A549 (cell line): Measurements from ENCODE around the gene STIM2. TPM values are rescaled to one million over a fixed set of nuclear protein-coding genes. Genes with fewer than 3 reads are reported as not detected.

ENCODE experiments used
- ATAC-seq, 2 experiments: fragments of 200-7000 bp in 1 of 2; fragments of >200 bp in 1 of 2; cut with Nextera tagmentation in 1 of 2; cut with Tn5 transposase in 1 of 2; 3 replicates each; pipeline versions ENCODE4 v1.8.0 to v1.9.1; 2018 to 2020; ENCODE audit warnings: mild to moderate bottlenecking in 1 of 2, moderate library complexity in 1 of 2
- CTCF ChIA-PET: fragments of 300-600 bp; sonication (Branson Sonifier 250); formaldehyde crosslinking; extraction: SDS; loops from one replicate; lab custom pipeline; 2021; ENCODE audit warnings: antibody characterized with exemption, inconsistent platforms; lab: Yijun Ruan, JAX
- POLR2A ChIA-PET: fragments of 350-600 bp; formaldehyde crosslinking; extraction: SDS; loops from one replicate; lab custom pipeline; 2021; ENCODE audit warnings: antibody characterized with exemption, inconsistent platforms; lab: Yijun Ruan, JAX
- DNase-seq, 2 experiments: peaks; one replicate each; pipeline versions ENCODE4 v3.0.0 to v3.0.0-alpha.2; 2011 to 2016; ENCODE audit warnings: low read depth in 1 of 2, low spot score in 1 of 2
- FAIRE-seq: peaks from 2 replicates; lab custom pipeline; 2011; peaks lifted over from hg19 to GRCh38; lab: Jason Lieb, UNC
- H3K27ac ChIP-seq, 2 experiments: fragments of >200 bp; sonication (Bioruptor Twin); formaldehyde crosslinking; 3 replicates each; pipeline ENCODE4 v1.5.1; 2016 to 2017
- H3K4me1 ChIP-seq: fragments of >200 bp; sonication (Bioruptor Twin); formaldehyde crosslinking; 3 replicates; pipeline ENCODE4 v1.6.1; 2016
- H3K4me2 ChIP-seq: fragments of >200 bp; sonication (Bioruptor Twin); formaldehyde crosslinking; 3 replicates; pipeline ENCODE4 v1.6.1; 2016
- H3K4me3 ChIP-seq: fragments of >200 bp; sonication (Bioruptor Twin); formaldehyde crosslinking; 3 replicates; pipeline ENCODE4 v1.5.1; 2016
- H3K9me3 ChIP-seq: fragments of >200 bp; sonication (Bioruptor Twin); formaldehyde crosslinking; 3 replicates; pipeline ENCODE4 v1.6.1; 2016
- CBX2 ChIP-seq: fragments of 200-600 bp; sonication (generic); IDR thresholded peaks from 2 replicates; pipeline ENCODE4 v1.6.1; 2016; ENCODE audit warnings: low read depth, mild to moderate bottlenecking, borderline replicate concordance
- CBX8 ChIP-seq: fragments of 200-600 bp; sonication (generic); IDR thresholded peaks from 2 replicates; pipeline ENCODE4 v1.6.1; 2016
- CEBPB ChIP-seq, 2 experiments: fragments of >200 bp in 1 of 2; sonication (Bioruptor Twin) in 1 of 2; formaldehyde crosslinking in 1 of 2; IDR thresholded peaks; 2 replicates each; pipeline ENCODE4 v1.6.1; 2012 to 2016
- CHD2 ChIP-seq: fragments of 150-350 bp; IDR thresholded peaks from 2 replicates; pipeline ENCODE4 v1.6.1; 2014; ENCODE audit warnings: low read length; ENCODE audit not compliant: partially characterized antibody
- CHD4 ChIP-seq: fragments of 200-600 bp; sonication (generic); IDR thresholded peaks from 2 replicates; pipeline ENCODE4 v1.6.1; 2016; ENCODE audit warnings: antibody characterized with exemption, mild to moderate bottlenecking, borderline replicate concordance
- EHF ChIP-seq: fragments of 250-450 bp; sonication (Bioruptor Pico); IDR thresholded peaks from 2 replicates; pipeline ENCODE4 v1.5.0; 2020; ENCODE audit warnings: mild to moderate bottlenecking
- EHMT2 ChIP-seq: fragments of 200-600 bp; sonication (generic); IDR thresholded peaks from 2 replicates; pipeline ENCODE4 v1.6.1; 2016; ENCODE audit warnings: antibody characterized with exemption, low read depth, mild to moderate bottlenecking, moderate library complexity
- FOSB ChIP-seq: fragments of 250-450 bp; sonication (Bioruptor Pico); IDR thresholded peaks from 2 replicates; pipeline ENCODE4 v1.5.0; 2020; ENCODE audit warnings: mild to moderate bottlenecking, moderate library complexity
- FOXS1 ChIP-seq: fragments of 250-450 bp; sonication (Bioruptor Pico); IDR thresholded peaks from 2 replicates; pipeline ENCODE4 v1.5.0; 2020; ENCODE audit warnings: mild to moderate bottlenecking, moderate library complexity
- GATA3 ChIP-seq: IDR thresholded peaks from 2 replicates; pipeline ENCODE4 v1.6.1; 2012; ENCODE audit warnings: borderline replicate concordance
- HDAC2 ChIP-seq: fragments of 200-600 bp; sonication (generic); IDR thresholded peaks from 2 replicates; pipeline ENCODE4 v1.6.1; 2016
- HEYL ChIP-seq: fragments of 250-450 bp; sonication (Bioruptor Pico); IDR thresholded peaks from 2 replicates; pipeline ENCODE4 v1.8.0; 2021; ENCODE audit warnings: mild to moderate bottlenecking, moderate library complexity
- HOXB5 ChIP-seq: fragments of 250-450 bp; sonication (Bioruptor Pico); IDR thresholded peaks from 2 replicates; pipeline ENCODE4 v1.5.0; 2020; ENCODE audit warnings: mild to moderate bottlenecking, moderate library complexity
- KDM1A ChIP-seq: fragments of 200-600 bp; sonication (generic); IDR thresholded peaks from 2 replicates; pipeline ENCODE4 v1.6.1; 2016; ENCODE audit warnings: low read depth, mild to moderate bottlenecking
- KDM5A ChIP-seq: fragments of 200-600 bp; sonication (generic); IDR thresholded peaks from 2 replicates; pipeline ENCODE4 v1.6.1; 2016; ENCODE audit warnings: antibody characterized with exemption, mild to moderate bottlenecking
- MAZ ChIP-seq: fragments of 150-350 bp; IDR thresholded peaks from 2 replicates; pipeline ENCODE4 v1.6.1; 2014; ENCODE audit warnings: antibody characterized with exemption, low read depth, low read length, borderline replicate concordance
- MYC ChIP-seq: IDR thresholded peaks from 2 replicates; pipeline ENCODE4 v1.6.1; 2012; ENCODE audit warnings: mild to moderate bottlenecking, inconsistent platforms, low read length, improper control_type of control experiment, borderline replicate concordance
- NPAS2 ChIP-seq: fragments of 250-450 bp; sonication (Bioruptor Pico); IDR thresholded peaks from 2 replicates; pipeline ENCODE4 v1.8.0; 2022; ENCODE audit warnings: mild to moderate bottlenecking, moderate library complexity, borderline replicate concordance
- NR3C1 ChIP-seq: fragments of >200 bp; sonication (Bioruptor Twin); formaldehyde crosslinking; IDR thresholded peaks from 3 replicates; pipeline ENCODE4 v1.6.1; 2017
- RARB ChIP-seq: fragments of 250-450 bp; sonication (Bioruptor Pico); IDR thresholded peaks from 2 replicates; pipeline ENCODE4 v1.8.0; 2021; ENCODE audit warnings: mild to moderate bottlenecking, moderate library complexity
- RCOR1 ChIP-seq: fragments of 150-350 bp; IDR thresholded peaks from 2 replicates; pipeline ENCODE4 v1.6.1; 2014; ENCODE audit warnings: antibody characterized with exemption, low read length, low read depth
- SREBF2 ChIP-seq: fragments of 450-650 bp; IDR thresholded peaks from 2 replicates; pipeline ENCODE4 v1.6.1; 2014; ENCODE audit warnings: mild to moderate bottlenecking, moderate library complexity
- TFCP2L1 ChIP-seq: fragments of 250-450 bp; sonication (Bioruptor Pico); IDR thresholded peaks from 2 replicates; pipeline ENCODE4 v1.5.0; 2021; ENCODE audit warnings: mild to moderate bottlenecking
- TP53 ChIP-seq: fragments of 250-450 bp; sonication (Bioruptor Pico); IDR thresholded peaks from 2 replicates; pipeline ENCODE4 v1.5.0; 2021; ENCODE audit warnings: mild to moderate bottlenecking, moderate library complexity
- ZC3H11A ChIP-seq: fragments of 450-650 bp; IDR thresholded peaks from 2 replicates; pipeline ENCODE4 v1.6.1; 2014; ENCODE audit warnings: antibody characterized with exemption, mild to moderate bottlenecking
- WGBS: methylation state at CpG from one replicate; pipeline ENCODE4 v1.1.6; 2017; ENCODE audit errors: missing lambda C conversion rate; 5-methylcytosine and 5-hydroxymethylcytosine counted together
- polyA plus RNA-seq, 4 experiments: library from polyadenylated mRNA; depleted of rRNA in 3 of 4; stranded (reverse); fragments of >200 nt; fragmentation: RNase III in 1 of 4; extraction: RNeasy Plus Mini Kit Qiagen cat#74134 plus additional on column Dnase treatment in 1 of 4; gene quantifications; 2 replicates in 3 of 4; 3 replicates in 1 of 4; pipeline ENCODE4 v1.2.3, GENCODE V29; 2011 to 2017
- TF ChIP-seq, protein P1 (sequence below): fragments of 250-450 bp; sonication (Bioruptor Pico); IDR thresholded peaks from 2 replicates; pipeline ENCODE4 v1.5.0; 2021; ENCODE audit warnings: mild to moderate bottlenecking, moderate library complexity, borderline replicate concordance
- TF ChIP-seq, protein P2 (sequence below): fragments of 150-350 bp; IDR thresholded peaks from 2 replicates; pipeline ENCODE4 v1.6.1; 2014; ENCODE audit warnings: low read depth, mild to moderate bottlenecking, low read length
- TF ChIP-seq, protein P3 (sequence below): fragments of 200-600 bp; sonication (generic); IDR thresholded peaks from 2 replicates; pipeline ENCODE4 v1.6.1; 2016; ENCODE audit warnings: antibody characterized with exemption, mild to moderate bottlenecking, moderate library complexity
- TF ChIP-seq, protein P4 (sequence below): IDR thresholded peaks from 2 replicates; pipeline ENCODE4 v1.6.1; 2012

Gene STIM2
- polyA plus RNA-seq, 2 of the 4 experiments (the other 2 are of a cell fraction), result 13.6 to 20.6 TPM

DNA sequence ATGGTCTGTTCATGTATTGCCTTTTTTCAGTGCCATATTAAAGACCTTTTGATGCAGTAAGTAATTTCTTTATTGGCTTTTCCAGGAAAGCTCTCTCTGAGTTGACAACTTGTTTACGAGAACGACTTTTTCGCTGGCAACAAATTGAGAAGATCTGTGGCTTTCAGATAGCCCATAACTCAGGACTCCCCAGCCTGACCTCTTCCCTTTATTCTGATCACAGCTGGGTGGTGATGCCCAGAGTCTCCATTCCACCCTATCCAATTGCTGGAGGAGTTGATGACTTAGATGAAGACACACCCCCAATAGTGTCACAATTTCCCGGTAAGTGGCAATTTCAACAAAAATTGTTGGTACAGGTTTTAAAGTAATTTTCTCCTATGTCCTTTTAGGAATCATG, 148.0 kb downstream of the STIM2 start:
- Histone ChIP-seq H3K9me3 (no peaks in the 10 kb centered on the region), H3K4me2 (no peak overlapping the region), H3K4me1 (peaks cover 16% of the 10 kb centered on the region), H3K4me3 (no peak overlapping the region), H3K27ac (no peak overlapping the region)
- ATAC-seq (no peak), FAIRE-seq (no peak), DNase-seq (no peak)
- TF ChIP-seq MYC, result no peak
- TF ChIP-seq, protein P1, sequence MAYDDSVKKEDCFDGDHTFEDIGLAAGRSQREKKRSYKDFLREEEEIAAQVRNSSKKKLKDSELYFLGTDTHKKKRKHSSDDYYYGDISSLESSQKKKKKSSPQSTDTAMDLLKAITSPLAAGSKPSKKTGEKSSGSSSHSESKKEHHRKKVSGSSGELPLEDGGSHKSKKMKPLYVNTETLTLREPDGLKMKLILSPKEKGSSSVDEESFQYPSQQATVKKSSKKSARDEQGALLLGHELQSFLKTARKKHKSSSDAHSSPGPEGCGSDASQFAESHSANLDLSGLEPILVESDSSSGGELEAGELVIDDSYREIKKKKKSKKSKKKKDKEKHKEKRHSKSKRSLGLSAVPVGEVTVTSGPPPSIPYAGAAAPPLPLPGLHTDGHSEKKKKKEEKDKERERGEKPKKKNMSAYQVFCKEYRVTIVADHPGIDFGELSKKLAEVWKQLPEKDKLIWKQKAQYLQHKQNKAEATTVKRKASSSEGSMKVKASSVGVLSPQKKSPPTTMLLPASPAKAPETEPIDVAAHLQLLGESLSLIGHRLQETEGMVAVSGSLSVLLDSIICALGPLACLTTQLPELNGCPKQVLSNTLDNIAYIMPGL, result no peak
- TF ChIP-seq RCOR1, result no peak
- TF ChIP-seq NR3C1, result no peak
- TF ChIP-seq HEYL (CRISPR knock-in tag), result no peak
- TF ChIP-seq FOSB (CRISPR knock-in tag), result no peak
- TF ChIP-seq MAZ, result no peak
- TF ChIP-seq, protein P2, sequence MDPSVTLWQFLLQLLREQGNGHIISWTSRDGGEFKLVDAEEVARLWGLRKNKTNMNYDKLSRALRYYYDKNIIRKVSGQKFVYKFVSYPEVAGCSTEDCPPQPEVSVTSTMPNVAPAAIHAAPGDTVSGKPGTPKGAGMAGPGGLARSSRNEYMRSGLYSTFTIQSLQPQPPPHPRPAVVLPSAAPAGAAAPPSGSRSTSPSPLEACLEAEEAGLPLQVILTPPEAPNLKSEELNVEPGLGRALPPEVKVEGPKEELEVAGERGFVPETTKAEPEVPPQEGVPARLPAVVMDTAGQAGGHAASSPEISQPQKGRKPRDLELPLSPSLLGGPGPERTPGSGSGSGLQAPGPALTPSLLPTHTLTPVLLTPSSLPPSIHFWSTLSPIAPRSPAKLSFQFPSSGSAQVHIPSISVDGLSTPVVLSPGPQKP, result no peak
- TF ChIP-seq CHD2, result no peak
- TF ChIP-seq GATA3, result no peak
- TF ChIP-seq, protein P3, sequence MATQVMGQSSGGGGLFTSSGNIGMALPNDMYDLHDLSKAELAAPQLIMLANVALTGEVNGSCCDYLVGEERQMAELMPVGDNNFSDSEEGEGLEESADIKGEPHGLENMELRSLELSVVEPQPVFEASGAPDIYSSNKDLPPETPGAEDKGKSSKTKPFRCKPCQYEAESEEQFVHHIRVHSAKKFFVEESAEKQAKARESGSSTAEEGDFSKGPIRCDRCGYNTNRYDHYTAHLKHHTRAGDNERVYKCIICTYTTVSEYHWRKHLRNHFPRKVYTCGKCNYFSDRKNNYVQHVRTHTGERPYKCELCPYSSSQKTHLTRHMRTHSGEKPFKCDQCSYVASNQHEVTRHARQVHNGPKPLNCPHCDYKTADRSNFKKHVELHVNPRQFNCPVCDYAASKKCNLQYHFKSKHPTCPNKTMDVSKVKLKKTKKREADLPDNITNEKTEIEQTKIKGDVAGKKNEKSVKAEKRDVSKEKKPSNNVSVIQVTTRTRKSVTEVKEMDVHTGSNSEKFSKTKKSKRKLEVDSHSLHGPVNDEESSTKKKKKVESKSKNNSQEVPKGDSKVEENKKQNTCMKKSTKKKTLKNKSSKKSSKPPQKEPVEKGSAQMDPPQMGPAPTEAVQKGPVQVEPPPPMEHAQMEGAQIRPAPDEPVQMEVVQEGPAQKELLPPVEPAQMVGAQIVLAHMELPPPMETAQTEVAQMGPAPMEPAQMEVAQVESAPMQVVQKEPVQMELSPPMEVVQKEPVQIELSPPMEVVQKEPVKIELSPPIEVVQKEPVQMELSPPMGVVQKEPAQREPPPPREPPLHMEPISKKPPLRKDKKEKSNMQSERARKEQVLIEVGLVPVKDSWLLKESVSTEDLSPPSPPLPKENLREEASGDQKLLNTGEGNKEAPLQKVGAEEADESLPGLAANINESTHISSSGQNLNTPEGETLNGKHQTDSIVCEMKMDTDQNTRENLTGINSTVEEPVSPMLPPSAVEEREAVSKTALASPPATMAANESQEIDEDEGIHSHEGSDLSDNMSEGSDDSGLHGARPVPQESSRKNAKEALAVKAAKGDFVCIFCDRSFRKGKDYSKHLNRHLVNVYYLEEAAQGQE, result no peak
- no peak for TF ChIP-seq HOXB5 (CRISPR knock-in tag)
- TF ChIP-seq SREBF2, result no peak
- no peak for TF ChIP-seq EHMT2
- 86% methylated on average over 4 of the region's 4 CpGs for WGBS
- ChIA-PET CTCF (interaction anchor here (1.9 kb wide), 1 partner anchor 679 kb away, joined by 8 read pairs; no protein-coding TSS in a partner anchor), POLR2A (no interaction called here)

DNA sequence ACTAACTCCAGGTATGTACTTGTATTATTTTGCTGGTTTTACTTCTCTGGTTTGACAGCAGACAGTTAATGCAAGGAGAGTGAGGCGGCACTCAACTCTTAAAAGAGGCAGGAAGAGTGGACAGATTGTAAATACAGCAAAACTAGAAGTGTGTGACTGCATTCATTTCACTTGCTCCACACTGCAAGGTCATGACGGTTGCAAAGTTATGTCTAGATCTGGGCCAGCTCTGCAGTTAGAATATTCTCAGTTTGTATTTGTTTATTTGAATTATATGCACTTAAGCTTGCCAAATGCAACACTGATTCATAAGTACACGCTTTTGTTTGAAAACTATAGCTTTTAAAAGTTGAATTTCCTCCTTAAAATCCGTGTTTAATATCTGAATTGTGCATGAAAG, 148.9 kb downstream of the STIM2 start:
- TF ChIP-seq FOXS1 (CRISPR knock-in tag) (no peak), TP53 (CRISPR knock-in tag) (no peak), TFCP2L1 (no peak), HEYL (CRISPR knock-in tag) (no peak), NPAS2 (CRISPR knock-in tag) (no peak), NR3C1 (no peak), EHMT2 (no peak), CBX8 (no peak), KDM1A (no peak), ZC3H11A (no peak), KDM5A (no peak), CEBPB (IDR thresholded peaks at IDR 0.05) (no peak), CBX2 (no peak), SREBF2 (no peak), HDAC2 (no peak), RARB (no peak), EHF (CRISPR knock-in tag) (no peak), CHD4 (no peak), MAZ (no peak)
- TF ChIP-seq, protein P4, sequence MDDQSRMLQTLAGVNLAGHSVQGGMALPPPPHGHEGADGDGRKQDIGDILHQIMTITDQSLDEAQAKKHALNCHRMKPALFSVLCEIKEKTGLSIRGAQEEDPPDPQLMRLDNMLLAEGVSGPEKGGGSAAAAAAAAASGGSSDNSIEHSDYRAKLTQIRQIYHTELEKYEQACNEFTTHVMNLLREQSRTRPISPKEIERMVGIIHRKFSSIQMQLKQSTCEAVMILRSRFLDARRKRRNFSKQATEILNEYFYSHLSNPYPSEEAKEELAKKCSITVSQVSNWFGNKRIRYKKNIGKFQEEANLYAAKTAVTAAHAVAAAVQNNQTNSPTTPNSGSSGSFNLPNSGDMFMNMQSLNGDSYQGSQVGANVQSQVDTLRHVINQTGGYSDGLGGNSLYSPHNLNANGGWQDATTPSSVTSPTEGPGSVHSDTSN, result no peak
- Histone ChIP-seq H3K27ac (no peak overlapping the region), H3K4me3 (no peak overlapping the region), H3K9me3 (no peaks in the 10 kb centered on the region), H3K4me1 (peaks cover 16% of the 10 kb centered on the region), H3K4me2 (no peak overlapping the region)
- ChIA-PET POLR2A (no interaction called here), CTCF (interaction anchor here (0.6 to 1.9 kb wide), 11 partner anchors 9 to 680 kb away, joined by 3 to 8 read pairs (median 3); no protein-coding TSS in a partner anchor)
- no peak for FAIRE-seq
- ATAC-seq, result no peak
- DNase-seq, result no peak
- WGBS, result 43% methylated on average over 4 of the region's 4 CpGs
